Measurements from ENCODE around the gene CD300C.

Gene CD300C

GRCh38 chr17:74555427-74555940 lies 9.6 kb upstream of the CD300C start:
- H2AFZ ChIP-seq (ENCODE audit: low read depth), result no peak overlapping the region
- TF ChIP-seq, protein P1, sequence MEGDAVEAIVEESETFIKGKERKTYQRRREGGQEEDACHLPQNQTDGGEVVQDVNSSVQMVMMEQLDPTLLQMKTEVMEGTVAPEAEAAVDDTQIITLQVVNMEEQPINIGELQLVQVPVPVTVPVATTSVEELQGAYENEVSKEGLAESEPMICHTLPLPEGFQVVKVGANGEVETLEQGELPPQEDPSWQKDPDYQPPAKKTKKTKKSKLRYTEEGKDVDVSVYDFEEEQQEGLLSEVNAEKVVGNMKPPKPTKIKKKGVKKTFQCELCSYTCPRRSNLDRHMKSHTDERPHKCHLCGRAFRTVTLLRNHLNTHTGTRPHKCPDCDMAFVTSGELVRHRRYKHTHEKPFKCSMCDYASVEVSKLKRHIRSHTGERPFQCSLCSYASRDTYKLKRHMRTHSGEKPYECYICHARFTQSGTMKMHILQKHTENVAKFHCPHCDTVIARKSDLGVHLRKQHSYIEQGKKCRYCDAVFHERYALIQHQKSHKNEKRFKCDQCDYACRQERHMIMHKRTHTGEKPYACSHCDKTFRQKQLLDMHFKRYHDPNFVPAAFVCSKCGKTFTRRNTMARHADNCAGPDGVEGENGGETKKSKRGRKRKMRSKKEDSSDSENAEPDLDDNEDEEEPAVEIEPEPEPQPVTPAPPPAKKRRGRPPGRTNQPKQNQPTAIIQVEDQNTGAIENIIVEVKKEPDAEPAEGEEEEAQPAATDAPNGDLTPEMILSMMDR (conservative IDR thresholded peaks at IDR 0.05; ENCODE audit: low read depth, low read length), result no peak

GRCh38 chr17:74554909-74555308 lies 9.0 kb upstream of the CD300C start:
- H2AFZ ChIP-seq (ENCODE audit: low read depth), result no peak overlapping the region
- no peak overlapping the region for H3K4me2 ChIP-seq
- H3K36me3 ChIP-seq (ENCODE audit: insufficient read depth), result no peaks in the 10 kb centered on the region
- H4K20me1 ChIP-seq (ENCODE audit: insufficient read depth), result no peaks in the 10 kb centered on the region
- H3K9ac ChIP-seq, result no peak overlapping the region
- no peaks in the 10 kb centered on the region for H3K4me1 ChIP-seq (ENCODE audit: low read depth, poor library complexity, severe bottlenecking)
- no peak overlapping the region for H3K4me3 ChIP-seq (IDR thresholded peaks at IDR 0.05; ENCODE audit: insufficient read depth, low read depth, low read length)
- H3K79me2 ChIP-seq (ENCODE audit: insufficient read depth, low read depth), result no peaks in the 10 kb centered on the region
- H3K27me3 ChIP-seq (ENCODE audit: insufficient read depth, low read depth), result peaks cover 77% of the 10 kb centered on the region
- TF ChIP-seq, protein P1 (conservative IDR thresholded peaks at IDR 0.05; ENCODE audit: low read depth, low read length), result no peak
- no peak overlapping the region for H3K27ac ChIP-seq

More at GRCh38 chr17:74555427-74555940, 9.6 kb upstream of the CD300C start:
- Histone ChIP-seq H3K27ac (no peak overlapping the region), H3K27me3 (ENCODE audit: insufficient read depth, low read depth) (peaks cover 82% of the 10 kb centered on the region), H3K9ac (no peak overlapping the region), H3K4me2 (no peak overlapping the region), H3K4me1 (ENCODE audit: low read depth, poor library complexity, severe bottlenecking) (no peaks in the 10 kb centered on the region), H4K20me1 (ENCODE audit: insufficient read depth) (no peaks in the 10 kb centered on the region), H3K79me2 (ENCODE audit: insufficient read depth, low read depth) (no peaks in the 10 kb centered on the region), H3K4me3 (IDR thresholded peaks at IDR 0.05; ENCODE audit: insufficient read depth, low read depth, low read length) (no peak overlapping the region), H3K36me3 (ENCODE audit: insufficient read depth) (no peaks in the 10 kb centered on the region)

- TF ChIP-seq, protein P1 (conservative IDR thresholded peaks at IDR 0.05; ENCODE audit: low read depth, low read length), result no peak
- no peak overlapping the region for H3K27ac ChIP-seq
- peaks cover 61% of the 10 kb centered on the region for H3K27me3 ChIP-seq (ENCODE audit: insufficient read depth, low read depth)
- no peak overlapping the region for H3K9ac ChIP-seq
- no peak overlapping the region for H3K4me2 ChIP-seq
- H4K20me1 ChIP-seq (ENCODE audit: insufficient read depth), result no peaks in the 10 kb centered on the region
- H2AFZ ChIP-seq (ENCODE audit: low read depth), result no peak overlapping the region
- H3K4me3 ChIP-seq (IDR thresholded peaks at IDR 0.05; ENCODE audit: insufficient read depth, low read depth, low read length), result no peak overlapping the region
- no peaks in the 10 kb centered on the region for H3K79me2 ChIP-seq (ENCODE audit: insufficient read depth, low read depth)
- no peaks in the 10 kb centered on the region for H3K36me3 ChIP-seq (ENCODE audit: insufficient read depth)
- no peaks in the 10 kb centered on the region for H3K4me1 ChIP-seq (ENCODE audit: low read depth, poor library complexity, severe bottlenecking)
These were observed 6.1 kb upstream of the CD300C start for GRCh38 chr17:74552037-74552436.

GRCh38 chr17:74550602-74551001 lies 4.7 kb upstream of the CD300C start:
- no peak overlapping the region for H3K4me2 ChIP-seq
- no peak overlapping the region for H3K27ac ChIP-seq
- H3K36me3 ChIP-seq (ENCODE audit: insufficient read depth), result no peaks in the 10 kb centered on the region
- no peaks in the 10 kb centered on the region for H3K79me2 ChIP-seq (ENCODE audit: insufficient read depth, low read depth)
- H3K27me3 ChIP-seq (ENCODE audit: insufficient read depth, low read depth), result peaks cover 63% of the 10 kb centered on the region
- no peak overlapping the region for H3K9ac ChIP-seq
- TF ChIP-seq, protein P1 (conservative IDR thresholded peaks at IDR 0.05; ENCODE audit: low read depth, low read length), result no peak
- H2AFZ ChIP-seq (ENCODE audit: low read depth), result no peak overlapping the region
- H3K4me1 ChIP-seq (ENCODE audit: low read depth, poor library complexity, severe bottlenecking), result no peaks in the 10 kb centered on the region
- H3K4me3 ChIP-seq (IDR thresholded peaks at IDR 0.05; ENCODE audit: insufficient read depth, low read depth, low read length), result no peak overlapping the region
- H4K20me1 ChIP-seq (ENCODE audit: insufficient read depth), result no peaks in the 10 kb centered on the region

Data from KMS-11 (cell line).